ENCODE measurements around the gene ZFHX3. TPM values are rescaled to one million over a fixed set of nuclear protein-coding genes. Genes with fewer than 3 reads are reported as not detected.
A peak's percentile ranks its signal among the peaks of the same experiment; 100 is the strongest.
"Not testable (repeated sequence)": the region's sequence is repeated elsewhere in the genome, so short reads cannot be mapped to it uniquely, and the experiment has no call there.

ZFHX3 gene
- total and polyA plus RNA-seq, 8 donors = 2.5 to 17.6 (median 9.9) TPM

GRCh38 chr16:73091174-73091573 lies 43.2 kb upstream of the ZFHX3 start:
- Histone ChIP-seq H3K36me3 (no peaks in the 10 kb centered on the region), H3K4me1 (peaks cover 0 to 3% (median 0%) of the 10 kb centered on the region in 3 donors), H3K27me3 (no peaks in the 10 kb centered on the region), H3K27ac (no peak overlapping the region), H3K9me3 (no peaks in the 10 kb centered on the region), H3K4me3 (no peak overlapping the region)
- no peak for TF ChIP-seq CTCF (IDR thresholded peaks at IDR 0.05)
- whole genome bisulfite sequencing, 2 donors = 89 to 93% methylated on average over 8 of the region's 8 CpGs
- intact Hi-C loops (cut with DNase I) = no loop called here
- DNase-seq = no peak
- ATAC-seq = no peak
- no peak for FAIRE-seq

- FAIRE-seq (no peak), ATAC-seq (no peak), DNase-seq (no peak)
- TF ChIP-seq CTCF (IDR thresholded peaks at IDR 0.05) = no peak
- Histone ChIP-seq H3K27ac (no peak overlapping the region), H3K4me3 (no peak overlapping the region), H3K36me3 (no peaks in the 10 kb centered on the region), H3K9me3 (no peaks in the 10 kb centered on the region), H3K4me1 (no peaks in the 10 kb centered on the region), H3K27me3 (no peaks in the 10 kb centered on the region)
- intact Hi-C loops (cut with DNase I) = no loop called here
- WGBS, 2 donors = 81 to 90% methylated on average over 3 of the region's 3 CpGs
These were observed 41.5 kb upstream of the ZFHX3 start for GRCh38 chr16:73089420-73089819.

DNA sequence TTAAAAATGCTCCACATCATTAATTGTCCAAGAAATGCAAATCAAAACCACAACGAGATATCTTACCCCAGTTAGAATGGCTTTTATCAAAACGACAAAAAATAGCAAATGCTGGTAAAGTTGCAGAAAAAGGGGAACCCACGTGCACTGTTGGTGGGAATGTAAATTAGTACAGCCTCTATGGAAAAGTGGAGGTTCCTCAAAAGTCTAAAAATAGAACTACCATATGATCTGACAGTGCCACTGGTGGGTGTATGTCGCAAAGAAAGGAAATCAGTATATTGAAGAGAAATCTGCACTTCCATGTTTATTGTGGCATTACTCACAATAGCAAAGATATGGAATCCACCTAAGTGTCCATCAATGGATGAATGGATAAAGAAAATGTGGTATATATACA lies 38.2 kb upstream of the ZFHX3 start:
- H3K27me3 ChIP-seq = no peaks in the 10 kb centered on the region
- no peak overlapping the region for H3K27ac ChIP-seq
- intact Hi-C loops (cut with DNase I) = no loop called here
- no peak for TF ChIP-seq CTCF (IDR thresholded peaks at IDR 0.05)
- H3K9me3 ChIP-seq = no peaks in the 10 kb centered on the region
- 82 to 89% methylated on average over 4 of the region's 4 CpGs for WGBS, 2 donors
- ATAC-seq (peak in 2 of 4 donors; percentile 57 to 65), DNase-seq (no peak), FAIRE-seq (no peak)
- H3K4me3 ChIP-seq = no peak overlapping the region
- no peaks in the 10 kb centered on the region for H3K4me1 ChIP-seq
- H3K36me3 ChIP-seq = no peaks in the 10 kb centered on the region

GRCh38 chr16:73083271-73083670 lies 35.3 kb upstream of the ZFHX3 start:
- Histone ChIP-seq H3K4me3 (no peak overlapping the region), H3K36me3 (no peaks in the 10 kb centered on the region), H3K27ac (no peak overlapping the region), H3K4me1 (no peaks in the 10 kb centered on the region), H3K9me3 (no peaks in the 10 kb centered on the region), H3K27me3 (no peaks in the 10 kb centered on the region)
- WGBS, 2 donors = 85 to 90% methylated on average over 3 of the region's 3 CpGs
- DNase-seq (no peak), ATAC-seq (no peak), FAIRE-seq (no peak)
- intact Hi-C loops (cut with DNase I) = no loop called here
- TF ChIP-seq CTCF (IDR thresholded peaks at IDR 0.05) = no peak

- intact Hi-C loops (cut with DNase I); FAIRE-seq; H3K9me3 ChIP-seq; DNase-seq; H3K27me3 ChIP-seq; H3K36me3 ChIP-seq; H3K27ac ChIP-seq; H3K4me3 ChIP-seq; H3K4me1 ChIP-seq: not testable (repeated sequence)
- 68 to 77% methylated on average over 4 of the region's 4 CpGs for WGBS, 2 donors
- peak in 2 of 4 donors; percentile 24 to 77 for ATAC-seq
These were observed 34.7 kb upstream of the ZFHX3 start for GRCh38 chr16:73082634-73083051.

GRCh38 chr16:73080931-73081330 lies 33.0 kb upstream of the ZFHX3 start:
- no peaks in the 10 kb centered on the region for H3K9me3 ChIP-seq
- H3K27me3 ChIP-seq = no peaks in the 10 kb centered on the region
- H3K4me1 ChIP-seq = no peaks in the 10 kb centered on the region
- ATAC-seq = no peak
- H3K27ac ChIP-seq = no peak overlapping the region
- WGBS, 2 donors = 60 to 61% methylated on average over 1 of the region's 1 CpG
- no peak for TF ChIP-seq CTCF (IDR thresholded peaks at IDR 0.05)
- DNase-seq = no peak
- intact Hi-C loops (cut with DNase I) = no loop called here
- no peak overlapping the region for H3K4me3 ChIP-seq
- H3K36me3 ChIP-seq = no peaks in the 10 kb centered on the region
- no peak for FAIRE-seq
